Measurements from ENCODE around the gene LRRC56. TPM values are rescaled to one million over a fixed set of nuclear protein-coding genes. Genes with fewer than 3 reads are reported as not detected.

LRRC56 gene
- total and polyA plus RNA-seq, 4 experiments from 2014 or later = 0.24 to 4.6 (median 3.0) TPM

- Histone ChIP-seq H3K27ac (ENCODE audit: low read depth, low read length) (no peak overlapping the region), H3K4me1 (ENCODE audit: insufficient read depth, low read length) (peaks cover 23% of the 10 kb centered on the region), H3K4me3 (ENCODE audit: low read length in 2 of 2) (no peak overlapping the region), H3K27me3 (ENCODE audit: insufficient read depth, low read length) (no peaks in the 10 kb centered on the region), H3K36me3 (ENCODE audit: insufficient read depth, low read length) (no peaks in the 10 kb centered on the region), H3K9me3 (ENCODE audit: control insufficient read depth in 1 of 2, low read length in 2 of 2) (no peaks in the 10 kb centered on the region)
- Mint-ChIP-seq H3K4me3 (no peak overlapping the region), H3K27ac (no peak overlapping the region), H3K4me1 (peaks cover 3 to 21% (median 13%) of the 10 kb centered on the region in 4 donors), H3K27me3 (no peaks in the 10 kb centered on the region), H3K36me3 (no peaks in the 10 kb centered on the region), H3K9me3 (no peaks in the 10 kb centered on the region)
- no peak for DNase-seq
- POLR2A ChIA-PET (ENCODE audit: partially characterized antibody) = no interaction called here
- CTCF ChIA-PET (ENCODE audit: partially characterized antibody) = interaction anchor here (0.7 kb wide), 1 partner anchor 14 kb away, joined by 3 read pairs; no protein-coding TSS in a partner anchor
- intact Hi-C loops (cut with micrococcal nuclease) = no loop called here
Observed at GRCh38 chr11:541433-541885, 4.1 kb downstream of the LRRC56 start.

GRCh38 chr11:544817-545166 is 7.5 kb downstream of the LRRC56 start:
- Mint-ChIP-seq H3K4me3 (no peak overlapping the region), H3K27ac (no peak overlapping the region), H3K4me1 (peaks cover 0 to 2% (median under 1%) of the 10 kb centered on the region in 4 donors), H3K36me3 (no peaks in the 10 kb centered on the region), H3K27me3 (no peaks in the 10 kb centered on the region), H3K9me3 (no peaks in the 10 kb centered on the region)
- intact Hi-C loops (cut with micrococcal nuclease) = no loop called here
- CTCF ChIA-PET (ENCODE audit: partially characterized antibody) = interaction anchor here (1.9 kb wide), 1 partner anchor 10 kb away, joined by 7 read pairs; no protein-coding TSS in a partner anchor
- Histone ChIP-seq H3K9me3 (ENCODE audit: control insufficient read depth in 1 of 2, low read length in 2 of 2) (no peaks in the 10 kb centered on the region), H3K36me3 (ENCODE audit: insufficient read depth, low read length) (no peaks in the 10 kb centered on the region), H3K27me3 (ENCODE audit: insufficient read depth, low read length) (no peaks in the 10 kb centered on the region), H3K27ac (ENCODE audit: low read depth, low read length) (no peak overlapping the region), H3K4me3 (ENCODE audit: low read length in 2 of 2) (no peak overlapping the region), H3K4me1 (ENCODE audit: insufficient read depth, low read length) (no peaks in the 10 kb centered on the region)
- DNase-seq = no peak
- POLR2A ChIA-PET (ENCODE audit: partially characterized antibody) = interaction anchor here (0.6 to 1.3 kb wide), 2 partner anchors 9 to 10 kb away, joined by 3 to 4 read pairs; partner anchors contain the start of gene HRAS

- intact Hi-C loops (cut with micrococcal nuclease) = no loop called here
- Histone ChIP-seq H3K36me3 (ENCODE audit: insufficient read depth, low read length) (no peaks in the 10 kb centered on the region), H3K4me1 (ENCODE audit: insufficient read depth, low read length) (no peaks in the 10 kb centered on the region), H3K27me3 (ENCODE audit: insufficient read depth, low read length) (no peaks in the 10 kb centered on the region), H3K9me3 (ENCODE audit: control insufficient read depth in 1 of 2, low read length in 2 of 2) (no peaks in the 10 kb centered on the region), H3K4me3 (ENCODE audit: low read length in 2 of 2) (no peak overlapping the region), H3K27ac (ENCODE audit: low read depth, low read length) (no peak overlapping the region)
- Mint-ChIP-seq H3K4me1 (peaks cover 0 to 2% (median under 1%) of the 10 kb centered on the region in 4 donors), H3K27ac (no peak overlapping the region), H3K4me3 (no peak overlapping the region), H3K36me3 (no peaks in the 10 kb centered on the region), H3K27me3 (no peaks in the 10 kb centered on the region), H3K9me3 (no peaks in the 10 kb centered on the region)
- POLR2A ChIA-PET (ENCODE audit: partially characterized antibody) = interaction anchor here (0.6 to 1.3 kb wide), 2 partner anchors 9 to 10 kb away, joined by 3 to 4 read pairs; partner anchors contain the start of gene HRAS
- CTCF ChIA-PET (ENCODE audit: partially characterized antibody) = interaction anchor here (0.6 to 1.9 kb wide), 2 partner anchors 9 to 15 kb away, joined by 3 to 7 read pairs; no protein-coding TSS in a partner anchor
- no peak for DNase-seq
Observed at GRCh38 chr11:545171-545570, 7.8 kb downstream of the LRRC56 start.

- intact Hi-C loops (cut with micrococcal nuclease) = no loop called here
- Mint-ChIP-seq H3K27me3 (no peaks in the 10 kb centered on the region), H3K9me3 (no peaks in the 10 kb centered on the region), H3K4me1 (peaks cover 0 to 4% (median 0%) of the 10 kb centered on the region in 4 donors), H3K27ac (no peak overlapping the region), H3K36me3 (no peaks in the 10 kb centered on the region), H3K4me3 (no peak overlapping the region)
- CTCF ChIA-PET (ENCODE audit: partially characterized antibody) = no interaction called here
- POLR2A ChIA-PET (ENCODE audit: partially characterized antibody) = no interaction called here
- no peak overlapping the region for H3K27ac ChIP-seq (ENCODE audit: low read depth, low read length)
- H3K36me3 ChIP-seq (ENCODE audit: insufficient read depth, low read length) = no peaks in the 10 kb centered on the region
- no peaks in the 10 kb centered on the region for H3K9me3 ChIP-seq (ENCODE audit: control insufficient read depth in 1 of 2, low read length in 2 of 2)
- peaks cover under 1% of the 10 kb centered on the region for H3K4me1 ChIP-seq (ENCODE audit: insufficient read depth, low read length)
- H3K4me3 ChIP-seq (ENCODE audit: low read length in 2 of 2) = no peak overlapping the region
- H3K27me3 ChIP-seq (ENCODE audit: insufficient read depth, low read length) = no peaks in the 10 kb centered on the region
- DNase-seq = peak in 1 of 5 donors; percentile 4
Observed at GRCh38 chr11:548700-549603, 11.6 kb downstream of the LRRC56 start.

GRCh38 chr11:550021-550745 is 12.9 kb downstream of the LRRC56 start:
- no peak overlapping the region for H3K27ac ChIP-seq (ENCODE audit: low read depth, low read length)
- H3K4me1 ChIP-seq (ENCODE audit: insufficient read depth, low read length) = peaks cover 8% of the 10 kb centered on the region
- no peak overlapping the region for H3K4me3 ChIP-seq (ENCODE audit: low read length in 2 of 2)
- no peaks in the 10 kb centered on the region for H3K9me3 ChIP-seq (ENCODE audit: control insufficient read depth in 1 of 2, low read length in 2 of 2)
- H3K36me3 Mint-ChIP-seq = no peaks in the 10 kb centered on the region
- H3K4me1 Mint-ChIP-seq = peaks cover 0 to 4% (median 0%) of the 10 kb centered on the region in 4 donors
- no peak overlapping the region for H3K27ac Mint-ChIP-seq
- H3K27me3 Mint-ChIP-seq = no peaks in the 10 kb centered on the region
- peak in 1 of 5 donors; percentile 10 for DNase-seq
- H3K4me3 Mint-ChIP-seq = no peak overlapping the region
- no peaks in the 10 kb centered on the region for H3K36me3 ChIP-seq (ENCODE audit: insufficient read depth, low read length)
- CTCF ChIA-PET (ENCODE audit: partially characterized antibody) = no interaction called here
- H3K27me3 ChIP-seq (ENCODE audit: insufficient read depth, low read length) = no peaks in the 10 kb centered on the region
- intact Hi-C loops (cut with micrococcal nuclease) = no loop called here
- no peaks in the 10 kb centered on the region for H3K9me3 Mint-ChIP-seq
- POLR2A ChIA-PET (ENCODE audit: partially characterized antibody) = no interaction called here

GRCh38 chr11:550746-551085 is 13.4 kb downstream of the LRRC56 start:
- POLR2A ChIA-PET (ENCODE audit: partially characterized antibody) = no interaction called here

GRCh38 chr11:551131-551530 is 13.8 kb downstream of the LRRC56 start:
- Mint-ChIP-seq H3K36me3 (no peaks in the 10 kb centered on the region), H3K9me3 (no peaks in the 10 kb centered on the region), H3K27me3 (no peaks in the 10 kb centered on the region), H3K27ac (no peak overlapping the region), H3K4me3 (no peak overlapping the region), H3K4me1 (peaks cover 0 to 4% (median 0%) of the 10 kb centered on the region in 4 donors)
- Histone ChIP-seq H3K9me3 (ENCODE audit: control insufficient read depth in 1 of 2, low read length in 2 of 2) (no peaks in the 10 kb centered on the region), H3K36me3 (ENCODE audit: insufficient read depth, low read length) (no peaks in the 10 kb centered on the region), H3K4me1 (ENCODE audit: insufficient read depth, low read length) (peaks cover 11% of the 10 kb centered on the region), H3K27ac (ENCODE audit: low read depth, low read length) (no peak overlapping the region), H3K27me3 (ENCODE audit: insufficient read depth, low read length) (no peaks in the 10 kb centered on the region), H3K4me3 (ENCODE audit: low read length in 2 of 2) (no peak overlapping the region)
- POLR2A ChIA-PET (ENCODE audit: partially characterized antibody) = no interaction called here
- intact Hi-C loops (cut with micrococcal nuclease) = no loop called here
- CTCF ChIA-PET (ENCODE audit: partially characterized antibody) = no interaction called here
- DNase-seq = peak in 1 of 5 donors; percentile 40

More at GRCh38 chr11:550746-551085, 13.4 kb downstream of the LRRC56 start:
- DNase-seq = peak in 1 of 5 donors; percentile 17
- no peaks in the 10 kb centered on the region for H3K36me3 Mint-ChIP-seq
- H3K27ac ChIP-seq (ENCODE audit: low read depth, low read length) = no peak overlapping the region
- H3K27ac Mint-ChIP-seq = no peak overlapping the region
- no peaks in the 10 kb centered on the region for H3K27me3 Mint-ChIP-seq
- H3K4me3 ChIP-seq (ENCODE audit: low read length in 2 of 2) = no peak overlapping the region
- no peaks in the 10 kb centered on the region for H3K9me3 Mint-ChIP-seq
- H3K4me1 ChIP-seq (ENCODE audit: insufficient read depth, low read length) = peaks cover 11% of the 10 kb centered on the region
- no peaks in the 10 kb centered on the region for H3K27me3 ChIP-seq (ENCODE audit: insufficient read depth, low read length)
- no peaks in the 10 kb centered on the region for H3K36me3 ChIP-seq (ENCODE audit: insufficient read depth, low read length)
- H3K4me1 Mint-ChIP-seq = peaks cover 0 to 4% (median 0%) of the 10 kb centered on the region in 4 donors
- no peaks in the 10 kb centered on the region for H3K9me3 ChIP-seq (ENCODE audit: control insufficient read depth in 1 of 2, low read length in 2 of 2)
- no peak overlapping the region for H3K4me3 Mint-ChIP-seq
- intact Hi-C loops (cut with micrococcal nuclease) = no loop called here
- CTCF ChIA-PET (ENCODE audit: partially characterized antibody) = no interaction called here

Data from CD4-positive, alpha-beta memory T cell (primary cell).